ENCODE results near the gene CDK5R2.
"Not testable (repeated sequence)": the region's sequence is repeated elsewhere in the genome, so short reads cannot be mapped to it uniquely, and the experiment has no call there.

CDK5R2 gene

GRCh38 chr2:218959141-218959731, at the start of gene CDK5R2:
TSS of gene CDK5R2 (plus strand) at chr2:218959666. CDS start at chr2:218959821, 155 bp downstream.
- in situ Hi-C loops (cut with MboI; ENCODE audit: low sequenced_read_pairs) = no loop called here

DNA sequence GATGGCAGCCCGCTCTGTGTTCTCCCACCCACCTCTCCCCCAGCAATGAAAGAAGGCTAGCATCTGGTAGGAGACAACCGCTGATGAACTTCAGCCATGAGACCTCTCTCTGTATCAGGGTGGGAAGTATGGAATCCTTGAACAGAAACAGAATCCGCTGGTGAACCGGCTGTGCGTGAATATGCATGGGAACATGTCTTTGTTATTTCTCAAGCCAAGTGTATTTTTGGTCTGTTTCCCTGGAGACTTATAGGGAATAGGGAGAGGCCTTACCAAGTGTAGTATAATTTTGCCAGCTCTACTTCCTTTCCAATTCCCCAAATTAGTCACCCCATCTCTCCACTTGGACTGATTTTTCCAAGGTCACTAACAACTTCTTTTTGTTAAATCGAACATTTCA, 48.7 kb upstream of the CDK5R2 start:
- in situ Hi-C loops (cut with MboI; ENCODE audit: low sequenced_read_pairs) = no loop called here

DNA sequence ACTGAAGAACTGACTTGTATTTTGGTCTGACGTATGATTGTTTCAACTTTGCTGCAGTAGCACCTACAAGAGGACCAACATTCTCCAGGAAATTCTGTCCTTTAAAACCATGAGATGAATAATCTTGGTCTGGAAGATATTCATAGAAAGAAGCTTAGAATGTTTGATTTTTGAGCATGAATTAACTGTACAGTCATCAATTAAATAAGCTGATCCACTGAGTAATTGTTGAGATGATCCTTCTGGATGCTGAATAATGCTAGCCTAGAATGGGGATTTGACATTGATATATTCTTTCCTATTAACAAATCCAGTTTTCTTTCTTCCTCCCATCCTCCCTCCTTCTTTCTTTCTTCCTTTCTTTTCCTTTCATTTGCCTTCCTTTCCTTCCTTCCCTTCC, 39.0 kb upstream of the CDK5R2 start:
- in situ Hi-C loops (cut with MboI; ENCODE audit: low sequenced_read_pairs) = no loop called here

DNA sequence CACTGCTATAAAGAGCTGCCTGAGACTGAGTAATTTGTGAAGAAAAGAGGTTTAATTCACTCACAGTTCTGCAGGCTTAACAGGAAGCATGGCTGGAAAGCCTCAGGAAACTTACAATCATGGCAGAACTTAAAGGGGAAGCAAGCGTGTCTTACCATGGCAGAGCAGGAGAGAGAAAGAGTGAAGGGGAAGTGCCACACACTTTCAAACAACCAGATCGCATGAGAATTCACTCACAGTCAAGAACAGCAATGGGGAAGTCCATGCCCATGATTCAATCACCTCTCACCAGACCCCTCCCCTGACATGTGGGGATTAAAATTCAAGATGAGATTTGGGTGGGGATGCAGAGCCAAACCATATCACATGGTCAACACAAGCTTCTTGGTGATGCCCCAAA, 34.7 kb upstream of the CDK5R2 start:
- in situ Hi-C loops (cut with MboI; ENCODE audit: low sequenced_read_pairs) = no loop called here

DNA sequence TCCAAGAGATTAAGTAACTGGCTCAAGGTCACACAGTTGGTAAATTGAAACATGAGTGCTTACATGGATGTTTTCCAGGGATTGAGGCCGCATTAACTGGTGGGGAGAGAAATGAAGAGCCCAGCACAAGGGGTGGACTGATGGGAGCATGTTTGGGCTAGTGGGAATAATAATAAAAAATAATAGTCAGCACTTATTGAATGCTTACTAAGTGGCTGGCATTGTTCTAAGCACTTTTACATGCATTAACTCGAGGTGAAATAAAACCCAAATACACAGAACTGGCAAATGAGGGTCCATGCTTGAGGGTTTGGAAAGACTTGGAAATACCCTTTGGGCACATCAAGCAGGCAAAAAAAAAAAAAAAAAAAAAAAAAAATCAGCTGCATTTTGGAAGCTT, 34.0 kb upstream of the CDK5R2 start:
- in situ Hi-C loops (cut with MboI; ENCODE audit: low sequenced_read_pairs) = no loop called here

DNA sequence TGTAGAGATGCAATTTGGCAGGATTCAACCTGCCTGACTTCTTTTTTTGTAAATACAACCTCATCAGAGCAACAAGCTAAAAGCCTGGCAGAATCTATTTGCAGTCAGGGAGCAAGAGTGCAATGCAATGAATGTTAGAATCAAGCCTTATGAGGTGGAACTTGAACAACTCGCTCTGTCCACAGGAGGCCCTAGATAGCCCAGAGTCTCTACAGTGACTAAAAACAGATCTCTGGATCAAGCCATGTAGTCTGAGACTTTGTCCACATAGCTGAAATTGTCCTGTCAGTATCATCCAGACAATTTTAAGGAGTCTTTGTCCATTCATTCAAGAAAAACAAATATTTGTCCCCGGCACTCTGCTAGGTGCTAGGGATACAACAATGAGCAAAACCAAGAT, 32.0 kb upstream of the CDK5R2 start:
- in situ Hi-C loops (cut with MboI; ENCODE audit: low sequenced_read_pairs) = no loop called here

- in situ Hi-C loops (cut with MboI; ENCODE audit: low sequenced_read_pairs) = no loop called here
These were observed 31.6 kb upstream of the CDK5R2 start for GRCh38 chr2:218927876-218928275.

GRCh38 chr2:218930488-218930887, 29.0 kb upstream of the CDK5R2 start:
- in situ Hi-C loops (cut with MboI; ENCODE audit: low sequenced_read_pairs) = not testable (repeated sequence)

- in situ Hi-C loops (cut with MboI; ENCODE audit: low sequenced_read_pairs) = not testable (repeated sequence)
These were observed 27.7 kb upstream of the CDK5R2 start for GRCh38 chr2:218931751-218932150.

DNA sequence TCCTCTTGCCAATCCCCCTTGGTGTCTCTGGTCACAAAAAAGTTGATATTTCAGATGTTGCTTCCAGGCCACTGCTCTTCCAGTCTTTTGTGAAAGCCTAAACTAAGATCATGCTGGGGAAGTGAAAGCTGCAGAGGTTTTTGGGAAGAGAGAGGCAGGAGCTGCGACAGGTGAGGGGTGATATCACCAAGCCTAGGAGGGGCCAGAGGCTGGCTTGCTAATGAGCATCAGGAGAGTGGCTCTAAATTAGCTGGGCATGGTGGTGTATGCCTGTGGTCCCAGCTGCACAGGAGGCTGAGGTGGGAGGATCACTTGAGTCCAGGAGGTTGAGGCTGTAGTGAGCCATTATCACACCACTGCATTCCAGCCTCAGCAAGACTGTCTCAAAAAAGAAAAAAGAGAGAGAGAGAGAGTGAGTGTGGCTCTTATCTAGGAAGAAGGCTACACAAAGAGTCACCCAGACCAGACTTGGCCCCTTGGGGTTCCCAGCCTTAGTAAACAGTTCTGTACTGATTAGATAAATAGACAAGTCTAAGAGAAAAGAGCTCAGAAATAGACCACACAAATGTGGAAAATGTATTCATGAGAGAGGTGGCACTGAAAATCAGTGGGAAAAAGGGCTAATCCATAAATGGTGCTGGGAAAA, 14.6 kb upstream of the CDK5R2 start:
- in situ Hi-C loops (cut with MboI; ENCODE audit: low sequenced_read_pairs) = no loop called here

DNA sequence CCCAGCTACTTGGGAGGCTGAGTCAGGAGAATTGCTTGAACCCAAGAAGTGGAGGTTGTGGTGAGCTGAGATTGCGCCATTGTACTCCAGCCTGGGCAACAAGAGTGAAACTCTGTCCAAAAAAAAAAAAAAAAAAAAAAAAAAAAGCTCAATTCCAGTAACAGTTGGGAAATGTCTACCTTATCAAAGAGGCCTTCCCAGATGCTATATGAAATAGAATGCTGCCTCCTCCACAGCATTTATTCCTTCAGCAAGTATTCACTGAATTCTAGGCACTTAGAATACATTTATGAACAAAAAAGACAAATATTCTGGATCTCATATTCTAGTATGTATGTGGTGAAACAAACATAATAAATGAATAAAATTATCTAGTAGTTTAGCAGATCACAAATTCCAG, 12.8 kb upstream of the CDK5R2 start:
- in situ Hi-C loops (cut with MboI; ENCODE audit: low sequenced_read_pairs) = no loop called here

- in situ Hi-C loops (cut with MboI; ENCODE audit: low sequenced_read_pairs) = no loop called here
These were observed 7.3 kb upstream of the CDK5R2 start for GRCh38 chr2:218952160-218952559.

GRCh38 chr2:218953366-218953954, 6.0 kb upstream of the CDK5R2 start:
- in situ Hi-C loops (cut with MboI; ENCODE audit: low sequenced_read_pairs) = no loop called here

- in situ Hi-C loops (cut with MboI; ENCODE audit: low sequenced_read_pairs) = no loop called here
These were observed 4.7 kb upstream of the CDK5R2 start for GRCh38 chr2:218954541-218955300.

DNA sequence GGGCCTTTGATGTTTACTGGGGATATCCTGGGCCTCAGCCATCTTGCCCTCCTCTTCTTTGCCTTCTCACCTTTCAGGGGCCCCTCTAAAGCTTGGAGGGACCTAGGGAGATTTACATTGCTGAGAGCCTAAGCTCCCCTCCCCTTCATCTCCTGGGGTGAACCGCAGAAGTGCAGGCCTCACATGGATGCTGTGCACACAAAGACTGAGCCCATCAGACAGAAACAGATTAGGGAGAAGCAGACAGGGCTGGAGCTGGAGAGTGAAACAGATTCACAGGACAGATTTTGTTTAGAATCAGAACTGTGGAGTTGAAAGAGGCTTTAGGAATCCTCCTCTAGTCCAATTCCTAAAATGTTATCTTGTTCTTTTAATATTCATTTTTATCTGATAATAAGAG, 3.4 kb upstream of the CDK5R2 start:
- in situ Hi-C loops (cut with MboI; ENCODE audit: low sequenced_read_pairs) = no loop called here

DNA sequence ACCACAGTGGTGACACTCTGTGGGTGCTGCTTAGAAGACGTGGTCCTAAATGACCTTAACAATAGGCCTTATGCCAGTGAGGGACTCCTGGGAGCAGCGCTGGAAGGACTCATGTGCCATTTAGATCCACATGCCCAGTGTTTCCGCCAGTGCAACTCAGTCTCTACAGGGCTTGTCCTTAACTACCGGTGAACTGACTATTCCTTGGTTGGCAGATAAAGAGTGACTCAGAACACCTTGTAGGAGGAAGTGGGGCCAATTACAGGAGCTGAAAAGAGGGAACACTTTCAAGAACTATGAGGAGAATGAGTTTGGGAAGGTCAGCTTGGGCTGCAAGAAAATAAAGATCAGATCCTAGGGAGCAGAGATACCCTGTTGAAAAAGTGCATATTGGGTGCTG, 1.8 kb upstream of the CDK5R2 start:
- in situ Hi-C loops (cut with MboI; ENCODE audit: low sequenced_read_pairs) = no loop called here

- in situ Hi-C loops (cut with MboI; ENCODE audit: low sequenced_read_pairs) = no loop called here
These were observed 1.2 kb upstream of the CDK5R2 start for GRCh38 chr2:218958276-218958675.

GRCh38 chr2:218959761-218960308, 369 bp downstream of the CDK5R2 start:
- in situ Hi-C loops (cut with MboI; ENCODE audit: low sequenced_read_pairs) = no loop called here

DNA sequence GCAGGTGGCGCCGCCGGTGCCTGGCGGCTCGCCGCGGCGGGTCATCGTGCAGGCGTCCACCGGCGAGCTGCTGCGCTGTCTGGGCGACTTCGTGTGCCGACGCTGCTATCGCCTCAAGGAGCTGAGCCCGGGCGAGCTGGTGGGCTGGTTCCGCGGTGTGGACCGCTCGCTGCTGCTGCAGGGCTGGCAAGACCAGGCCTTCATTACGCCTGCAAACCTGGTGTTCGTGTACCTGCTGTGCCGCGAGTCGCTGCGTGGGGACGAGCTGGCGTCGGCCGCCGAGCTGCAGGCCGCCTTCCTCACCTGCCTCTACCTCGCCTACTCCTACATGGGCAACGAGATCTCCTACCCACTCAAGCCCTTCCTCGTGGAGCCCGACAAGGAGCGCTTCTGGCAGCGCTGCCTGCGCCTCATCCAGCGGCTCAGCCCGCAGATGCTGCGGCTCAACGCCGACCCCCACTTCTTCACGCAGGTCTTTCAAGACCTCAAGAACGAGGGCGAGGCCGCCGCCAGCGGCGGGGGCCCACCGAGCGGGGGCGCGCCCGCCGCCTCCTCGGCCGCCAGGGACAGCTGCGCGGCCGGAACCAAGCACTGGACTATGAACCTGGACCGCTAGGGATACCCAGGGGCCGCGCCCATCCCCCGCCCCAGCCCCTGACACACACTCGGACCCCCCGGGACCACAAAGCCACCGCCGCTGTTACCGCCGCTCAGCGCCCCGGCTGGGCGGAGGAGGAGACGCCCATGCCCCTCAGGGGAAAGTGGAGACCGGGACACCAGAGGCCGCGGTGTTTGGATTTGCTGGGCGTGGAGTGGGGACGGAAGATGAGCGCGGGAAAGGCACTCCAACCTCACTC, 1.1 kb downstream of the CDK5R2 start:
- in situ Hi-C loops (cut with MboI; ENCODE audit: low sequenced_read_pairs) = no loop called here

GRCh38 chr2:218961229-218961628, 1.8 kb downstream of the CDK5R2 start:
- in situ Hi-C loops (cut with MboI; ENCODE audit: low sequenced_read_pairs) = no loop called here

Data from HL-60/S4 treated with phorbol 12-myristate 13-acetate at 8.2 ng/mL for 4 days and 3 days (cell line).